SU-DHL-6 (cell line): ENCODE measurements around the gene SLC44A4.

ENCODE experiments used
- EZH2phosphoT487 ChIP-seq: fragments of 200-600 bp; sonication (generic), shearing (Covaris generic); conservative IDR thresholded peaks from 2 replicates; pipeline ENCODE4 v1.6.1; 2018; ENCODE audit warnings: mild to moderate bottlenecking, antibody characterized with exemption, low read length, moderate library complexity, mixed read lengths
- TF ChIP-seq, protein P1 (sequence below): fragments of 200-600 bp; sonication (generic); IDR thresholded peaks from one replicate; pipeline ENCODE4 v1.5.1; 2017; ENCODE audit warnings: antibody characterized with exemption, mild to moderate bottlenecking, low read length, moderate library complexity; ENCODE audit not compliant: insufficient read depth, poor library complexity, severe bottlenecking

DNA sequence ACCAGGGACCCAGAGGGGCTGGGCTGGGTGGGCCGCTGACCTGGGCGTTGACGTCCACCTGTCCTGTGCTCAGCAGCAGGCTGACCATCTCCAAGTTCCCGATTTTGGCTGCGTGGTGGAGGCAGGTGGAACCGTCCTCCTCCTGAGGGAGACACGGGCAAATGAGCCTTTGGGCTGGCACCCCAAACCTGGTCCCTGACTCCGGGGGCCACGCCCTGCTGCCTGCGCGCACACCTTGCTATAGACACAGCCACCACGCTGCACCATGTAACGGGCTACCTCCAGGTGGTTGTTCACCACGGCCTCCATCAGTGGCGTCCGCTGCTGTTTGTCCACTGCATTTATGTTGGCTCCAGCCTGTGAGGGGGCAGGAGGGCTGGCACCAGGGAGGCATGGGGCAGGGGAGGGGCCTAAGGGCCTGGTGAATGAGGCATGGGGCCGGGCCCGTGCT lies 7.8 kb upstream of the SLC44A4 start:
- TF ChIP-seq, protein P1, sequence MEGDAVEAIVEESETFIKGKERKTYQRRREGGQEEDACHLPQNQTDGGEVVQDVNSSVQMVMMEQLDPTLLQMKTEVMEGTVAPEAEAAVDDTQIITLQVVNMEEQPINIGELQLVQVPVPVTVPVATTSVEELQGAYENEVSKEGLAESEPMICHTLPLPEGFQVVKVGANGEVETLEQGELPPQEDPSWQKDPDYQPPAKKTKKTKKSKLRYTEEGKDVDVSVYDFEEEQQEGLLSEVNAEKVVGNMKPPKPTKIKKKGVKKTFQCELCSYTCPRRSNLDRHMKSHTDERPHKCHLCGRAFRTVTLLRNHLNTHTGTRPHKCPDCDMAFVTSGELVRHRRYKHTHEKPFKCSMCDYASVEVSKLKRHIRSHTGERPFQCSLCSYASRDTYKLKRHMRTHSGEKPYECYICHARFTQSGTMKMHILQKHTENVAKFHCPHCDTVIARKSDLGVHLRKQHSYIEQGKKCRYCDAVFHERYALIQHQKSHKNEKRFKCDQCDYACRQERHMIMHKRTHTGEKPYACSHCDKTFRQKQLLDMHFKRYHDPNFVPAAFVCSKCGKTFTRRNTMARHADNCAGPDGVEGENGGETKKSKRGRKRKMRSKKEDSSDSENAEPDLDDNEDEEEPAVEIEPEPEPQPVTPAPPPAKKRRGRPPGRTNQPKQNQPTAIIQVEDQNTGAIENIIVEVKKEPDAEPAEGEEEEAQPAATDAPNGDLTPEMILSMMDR: no peak
- TF ChIP-seq EZH2phosphoT487: no peak
